IMR-90 (cell line): Measurements from ENCODE around the gene TDRD12. TPM values are rescaled to one million over a fixed set of nuclear protein-coding genes. Genes with fewer than 3 reads are reported as not detected.

Experiments
- ATAC-seq: fragments of 200-7000 bp; cut with Tn5 transposase; 2 replicates; pipeline ENCODE4 v1.9.1; 2020; ENCODE audit warnings: low read depth, mild to moderate bottlenecking, moderate library complexity
- BruUV-seq: library from RNA; stranded (reverse); fragments of 400-500 nt; replicated peaks from 2 replicates; lab custom pipeline; 2021; lab: Mats Ljungman, UMichigan
- CTCF ChIA-PET: fragments of 300-600 bp; formaldehyde crosslinking; extraction: SDS; loops from one replicate; lab custom pipeline; 2021; ENCODE audit warnings: antibody characterized with exemption; lab: Yijun Ruan, JAX
- POLR2A ChIA-PET: fragments of 300-600 bp; sonication (Branson Sonifier 250); formaldehyde crosslinking; loops from one replicate; lab custom pipeline; 2022; ENCODE audit warnings: antibody characterized with exemption; ENCODE audit not compliant: unreplicated experiment; lab: Charles Lee
- DNase-seq: peaks from one replicate; pipeline ENCODE4 v3.0.0; 2013
- H2AFZ ChIP-seq: replicated peaks from 2 replicates; pipeline ENCODE3; 2013; ENCODE audit warnings: low read length, mild to moderate bottlenecking; ENCODE audit not compliant: poor library complexity
- H2AK5ac ChIP-seq: 2 replicates; pipeline ENCODE4 v1.6.1; 2013; ENCODE audit warnings: low read depth, low read length, inconsistent platforms
- H2AK9ac ChIP-seq: replicated peaks from 2 replicates; pipeline ENCODE3; 2013; ENCODE audit warnings: mild to moderate bottlenecking, low read depth, low read length, moderate library complexity; ENCODE audit not compliant: poor library complexity
- H2BK120ac ChIP-seq: 2 replicates; pipeline ENCODE4 v1.6.1; 2013; ENCODE audit warnings: low read depth, low read length, inconsistent platforms
- H2BK15ac ChIP-seq: 3 replicates; pipeline ENCODE4 v1.6.1; 2013; ENCODE audit warnings: low read depth, low read length, inconsistent platforms
- H2BK20ac ChIP-seq: 2 replicates; pipeline ENCODE4 v1.6.1; 2013; ENCODE audit warnings: low read depth, mild to moderate bottlenecking, inconsistent platforms, low read length, moderate library complexity
- H2BK5ac ChIP-seq: 2 replicates; pipeline ENCODE4 v1.6.1; 2013; ENCODE audit warnings: mild to moderate bottlenecking, low read depth, low read length, inconsistent platforms; ENCODE audit not compliant: poor library complexity, severe bottlenecking
- H3K14ac ChIP-seq: replicated peaks from 2 replicates; pipeline ENCODE4 v1.6.1; 2013; ENCODE audit warnings: low read depth, low read length, inconsistent platforms
- H3K18ac ChIP-seq: 2 replicates; pipeline ENCODE4 v1.6.1; 2013; ENCODE audit warnings: low read depth, low read length, control low read depth
- H3K23ac ChIP-seq: 2 replicates; pipeline ENCODE4 v1.6.1; 2013; ENCODE audit warnings: low read depth, low read length, inconsistent platforms
- H3K27ac ChIP-seq: 2 replicates; pipeline ENCODE4 v1.5.1; 2013; ENCODE audit warnings: mild to moderate bottlenecking, control low read depth, low read length; ENCODE audit not compliant: insufficient read depth
- H3K27me3 ChIP-seq: 2 replicates; pipeline ENCODE4 v1.6.1; 2013; ENCODE audit warnings: low read length; ENCODE audit not compliant: control insufficient read depth, insufficient read depth
- H3K36me3 ChIP-seq: 2 replicates; pipeline ENCODE4 v1.6.1; 2013; ENCODE audit warnings: low read length, mixed read lengths; ENCODE audit not compliant: control insufficient read depth, insufficient read depth
- H3K4ac ChIP-seq: 2 replicates; pipeline ENCODE4 v1.6.1; 2013; ENCODE audit warnings: low read depth, low read length, inconsistent platforms
- H3K4me1 ChIP-seq: 2 replicates; pipeline ENCODE4 v1.6.1; 2013; ENCODE audit warnings: low read length, mixed read lengths; ENCODE audit not compliant: control insufficient read depth, insufficient read depth
- H3K4me2 ChIP-seq: 2 replicates; pipeline ENCODE4 v1.6.1; 2013; ENCODE audit warnings: low read depth, mild to moderate bottlenecking, control low read depth, low read length, moderate library complexity
- H3K4me3 ChIP-seq: 2 replicates; pipeline ENCODE4 v1.5.1; 2013; ENCODE audit warnings: low read depth, mild to moderate bottlenecking, control low read depth, low read length, moderate library complexity; ENCODE audit not compliant: insufficient read depth
- H3K56ac ChIP-seq: 2 replicates; pipeline ENCODE4 v1.6.1; 2013; ENCODE audit warnings: low read length, inconsistent platforms; ENCODE audit not compliant: insufficient read depth; ENCODE audit errors: extremely low read depth
- H3K79me1 ChIP-seq, 2 experiments: 2 replicates each; pipeline ENCODE4 v1.6.1; 2013; ENCODE audit warnings: low read length in 2 of 2, inconsistent platforms in 1 of 2, low read depth in 1 of 2
- H3K9ac ChIP-seq: 2 replicates; pipeline ENCODE4 v1.6.1; 2013; ENCODE audit warnings: low read depth, low read length, control low read depth
- H3K9me1 ChIP-seq: 2 replicates; pipeline ENCODE4 v1.6.1; 2013; ENCODE audit warnings: low read length, inconsistent platforms; ENCODE audit not compliant: insufficient read depth
- H3K9me3 ChIP-seq: 2 replicates; pipeline ENCODE4 v1.6.1; 2013; ENCODE audit warnings: low read length; ENCODE audit not compliant: control insufficient read depth, insufficient read depth
- H4K20me1 ChIP-seq: 2 replicates; pipeline ENCODE4 v1.6.1; 2013; ENCODE audit warnings: low read length, inconsistent platforms; ENCODE audit not compliant: insufficient read depth
- H4K5ac ChIP-seq: 2 replicates; pipeline ENCODE4 v1.6.1; 2013; ENCODE audit warnings: mild to moderate bottlenecking, low read depth, low read length, control low read depth
- H4K8ac ChIP-seq, 2 experiments: 2 replicates each; pipeline ENCODE4 v1.6.1; 2013; ENCODE audit warnings: low read depth in 2 of 2, low read length in 2 of 2, control low read depth in 1 of 2, inconsistent platforms in 1 of 2
- H4K91ac ChIP-seq: 2 replicates; pipeline ENCODE4 v1.6.1; 2013; ENCODE audit warnings: low read depth, low read length, inconsistent platforms; ENCODE audit not compliant: insufficient read depth
- FOS ChIP-seq: fragments of 150-350 bp; IDR thresholded peaks from 2 replicates; pipeline ENCODE4 v1.6.1; 2016; ENCODE audit warnings: low read depth, low read length
- WGBS, 2 experiments: methylation state at CpG; one replicate each; pipeline versions ENCODE4 v1.1.5 to v1.1.7; 2013; ENCODE audit warnings: missing lambda C conversion rate in 2 of 2; ENCODE audit not compliant: insufficient read length in 1 of 2; ENCODE audit errors: extremely low coverage in 2 of 2; 5-methylcytosine and 5-hydroxymethylcytosine counted together
- dilution Hi-C: fragments of 300-500 bp; cut with HindIII; formaldehyde crosslinking; loops from one replicate; pipeline ENCODE4 v1.14.3; 2018; ENCODE audit warnings: low sequenced_read_pairs; ENCODE audit not compliant: unreplicated experiment
- in situ Hi-C: fragments of 300-500 bp; cut with MboI; formaldehyde crosslinking; loops from 3 replicates; pipeline ENCODE4 v1.14.3; 2019; ENCODE audit warnings: low sequenced_read_pairs, inconsistent platforms, mixed read lengths
- intact Hi-C: fragments of 100-400 bp; cut with micrococcal nuclease; formaldehyde crosslinking; loops from 2 replicates; pipeline ENCODE4 v1.10.0; 2022
- microRNA-seq, 2 experiments: library from miRNA; stranded (forward) in 1 of 2; unstranded in 1 of 2; fragments of 10-50 nt in 1 of 2; fragments of <30 nt in 1 of 2; gene quantifications in 1 of 2; microRNA quantifications in 1 of 2; one replicate each; pipeline versions ENCODE3 to v1.1.0; 2013 to 2020; ENCODE audit not compliant: insufficient read depth in 1 of 2, insufficient read length in 1 of 2, unreplicated experiment in 1 of 2
- polyA plus RNA-seq, 3 experiments: library from polyadenylated mRNA; depleted of rRNA; stranded (reverse); fragments of >200 nt; gene quantifications; 2 replicates each; pipeline ENCODE4 v1.2.3, GENCODE V29; 2012; ENCODE audit warnings: low replicate concordance in 1 of 3
- small RNA-seq, 5 experiments: library from RNA; depleted of rRNA; stranded (forward); fragments of <200 nt; gene quantifications; one replicate each; pipeline ENCODE3, GENCODE V24; 2012
- total RNA-seq: library from RNA; depleted of rRNA; stranded (reverse); fragments of >200 nt; gene quantifications from 2 replicates; pipeline ENCODE4 v1.2.3, GENCODE V29; 2012; rRNA removed

The TDRD12 gene
- total and polyA plus RNA-seq, 2 of the 4 experiments (the other 2 are of a cell fraction): under 0.01 to 0.07 TPM

DNA sequence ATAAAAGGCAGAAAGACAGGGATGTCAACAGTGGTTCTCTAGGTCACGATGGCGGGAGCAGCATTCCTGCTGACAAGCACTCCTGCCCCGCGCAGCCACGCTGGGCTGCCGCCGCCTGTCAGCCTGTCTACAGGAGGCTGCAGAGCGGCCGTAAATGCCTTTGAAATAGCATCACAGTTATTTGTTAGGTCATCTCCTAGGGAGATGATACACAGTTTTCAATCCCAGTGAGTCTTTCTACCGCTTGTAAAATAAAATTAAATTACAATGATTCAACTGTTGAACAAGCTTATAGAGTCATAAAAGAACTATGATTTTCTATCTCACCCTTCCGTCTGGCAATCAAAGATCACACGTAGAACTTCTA, 157.3 kb downstream of the TDRD12 start:
- TF ChIP-seq FOS: no peak
- BruUV-seq: no TSS peak
- ATAC-seq (peak; percentile 83), DNase-seq (peak; percentile 50)
- CTCF ChIA-PET: no interaction called here
- POLR2A ChIA-PET: no interaction called here
- intact Hi-C loops: no loop called here
- Histone ChIP-seq H2BK5ac (no peak overlapping the region), H4K5ac (no peak overlapping the region), H3K4me3 (no peak overlapping the region), H3K9me3 (no peaks in the 10 kb centered on the region), H3K4me1 (no peaks in the 10 kb centered on the region), H3K23ac (no peak overlapping the region), H4K8ac (no peak overlapping the region), H3K9ac (no peak overlapping the region), H2BK20ac (no peak overlapping the region), H2BK15ac (no peak overlapping the region), H2AFZ (no peak overlapping the region), H3K27me3 (no peaks in the 10 kb centered on the region), H3K9me1 (no peaks in the 10 kb centered on the region), H2AK9ac (no peak overlapping the region), H2BK120ac (no peak overlapping the region), H3K36me3 (no peaks in the 10 kb centered on the region; the same call in none of the 2 replicates), H2AK5ac (no peak overlapping the region), H3K18ac (no peak overlapping the region), H4K91ac (no peak overlapping the region), H4K20me1 (no peaks in the 10 kb centered on the region), H3K27ac (no peak overlapping the region), H3K56ac (no peak overlapping the region), H3K4ac (no peak overlapping the region), H3K4me2 (no peak overlapping the region), H3K79me1 (no peaks in the 10 kb centered on the region), H3K14ac (no peak overlapping the region)
- in situ Hi-C loops: no loop called here
- no CpG with 5 or more reads among the region's 12 CpGs for WGBS, 2 experiments
- dilution Hi-C loops: no loop called here

Small RNA genes within 50 kb of the gene (microRNA-seq; reads per million reads assigned to microRNA genes)
- not detected for gene RN7SKP22 (ENCODE audit: insufficient read depth, insufficient read length)

Small RNA genes within 50 kb of the gene (small RNA-seq; reads per million reads assigned to genes)
- gene RN7SKP22: 0 reads per million in 5 experiments

Other genes with a start within 250 kb of the TDRD12 start
- 30.6 and 123 TPM in 2 replicates for gene PDCD5, start 138.6 kb upstream of the TDRD12 start, total RNA-seq
- gene PDCD5, start 138.6 kb upstream of the TDRD12 start, polyA plus RNA-seq (2012; rRNA removed): 74.1 and 79.2 TPM in 2 replicates
- gene ANKRD27, start 44.6 kb upstream of the TDRD12 start, total RNA-seq: 31.4 and 35.0 TPM in 2 replicates
- gene ANKRD27, start 44.6 kb upstream of the TDRD12 start, polyA plus RNA-seq (2012; rRNA removed): 15.7 and 16.7 TPM in 2 replicates
- gene RGS9BP, start 43.9 kb upstream of the TDRD12 start, total RNA-seq: 0.18 and 0.28 TPM in 2 replicates
- gene RGS9BP, start 43.9 kb upstream of the TDRD12 start, polyA plus RNA-seq (2012; rRNA removed): 0.03 and 0.06 TPM in 2 replicates
- gene NUDT19, start 27.9 kb upstream of the TDRD12 start, total RNA-seq: 4.5 and 6.4 TPM in 2 replicates
- gene NUDT19, start 27.9 kb upstream of the TDRD12 start, polyA plus RNA-seq (2012; rRNA removed): 3.4 and 4.1 TPM in 2 replicates
- gene SLC7A9, start 150.0 kb downstream of the TDRD12 start, total RNA-seq: not detected in 2 replicates
- gene SLC7A9, start 150.0 kb downstream of the TDRD12 start, polyA plus RNA-seq (2012; rRNA removed): not detected in 2 replicates